Inflammatory macrophage treated with lipopolysaccharide for 4 hours (primary cell): ENCODE data around the gene LIFR.

Experiments used
- DNase-seq: peaks from one replicate; pipeline ENCODE4 v3.0.0-alpha.2; 2020

Gene LIFR

DNA sequence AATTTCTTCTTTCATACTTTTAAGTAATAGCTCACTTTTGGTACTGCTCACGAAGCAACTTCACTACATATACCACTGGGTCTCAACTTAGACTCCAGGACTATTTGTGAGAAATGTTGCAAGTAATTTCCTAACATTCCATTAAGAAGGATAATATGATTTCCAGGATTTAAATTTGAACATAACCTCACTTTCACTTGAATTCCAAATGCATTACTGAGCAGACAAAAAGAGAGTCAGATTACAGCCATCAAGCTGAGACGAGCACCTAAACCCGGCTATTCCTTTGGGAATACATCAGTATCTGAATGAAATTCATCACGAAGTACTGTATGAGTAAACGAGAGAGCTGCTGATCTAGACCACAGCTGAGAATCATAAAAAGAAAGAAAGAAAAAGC is 47.3 kb downstream of the LIFR start:
- no peak for DNase-seq

DNA sequence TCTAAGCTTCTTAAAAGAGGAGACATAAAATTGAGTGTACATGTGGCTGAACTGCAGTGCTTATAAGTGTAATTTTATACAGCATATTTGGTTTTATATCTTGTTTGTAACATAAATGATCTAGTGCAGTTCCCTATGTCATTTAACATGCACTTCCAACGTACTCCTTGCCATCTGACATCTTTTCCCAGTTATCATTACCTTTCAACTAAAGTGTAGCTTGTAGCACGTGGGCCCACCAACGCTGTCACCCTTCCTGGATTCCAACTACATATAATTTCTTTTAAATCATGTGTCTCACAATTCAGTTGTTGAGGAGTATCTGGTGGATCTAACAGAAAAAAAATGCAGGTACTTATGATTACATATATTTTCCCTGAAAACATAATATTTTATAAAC is 50.1 kb downstream of the LIFR start:
- DNase-seq = no peak

DNA sequence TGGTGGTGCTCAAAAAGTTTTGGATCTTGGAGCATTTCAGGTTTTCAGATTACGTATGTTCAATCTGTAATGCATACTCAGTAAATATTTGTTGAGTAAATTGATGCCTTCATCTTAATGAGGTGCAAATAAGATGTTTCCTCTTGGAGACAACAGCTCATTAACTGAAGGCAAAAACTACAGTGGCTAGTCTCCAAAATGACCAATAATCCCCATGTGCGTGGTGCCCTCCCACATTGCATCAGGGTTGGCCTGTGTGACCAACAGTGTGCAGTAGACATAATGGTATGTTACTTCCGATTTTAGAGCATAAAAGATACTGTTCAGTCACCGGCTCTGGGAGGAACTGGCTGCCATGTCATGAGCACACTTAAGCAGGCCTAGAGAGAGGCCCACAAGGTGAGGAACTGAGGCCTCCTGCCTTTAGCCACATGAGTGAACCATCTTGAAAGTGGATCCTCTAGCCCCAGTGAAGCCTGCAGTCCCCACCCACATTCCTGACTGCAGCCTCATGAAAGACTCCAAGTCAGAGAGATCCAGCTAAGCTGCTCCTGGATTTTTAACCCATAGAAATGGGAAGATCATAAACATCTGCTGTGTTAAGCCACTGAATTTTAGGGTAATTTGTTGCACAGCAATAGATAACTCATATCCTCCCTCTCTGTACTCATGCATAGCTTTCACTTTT is 55.7 kb downstream of the LIFR start:
- no peak for DNase-seq

DNA sequence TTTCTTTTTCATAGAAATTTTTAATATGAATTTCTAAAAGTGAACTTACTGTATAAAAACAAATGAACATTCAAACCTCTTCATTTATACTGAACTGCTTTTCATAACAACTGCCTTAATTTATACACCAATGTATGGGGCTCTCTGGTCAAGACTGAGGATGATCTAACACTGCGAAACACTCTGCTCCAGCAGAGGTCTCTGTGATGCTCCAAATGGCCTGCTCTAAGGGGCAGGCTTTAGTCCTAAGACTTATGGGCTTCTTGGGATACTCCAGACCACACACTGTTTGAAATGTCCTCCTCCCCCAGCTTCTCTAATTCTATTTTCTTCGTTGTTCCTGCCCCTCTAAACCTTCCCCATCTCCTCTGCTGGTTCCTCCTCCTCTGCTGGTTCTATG is 58.5 kb downstream of the LIFR start:
- no peak for DNase-seq

DNA sequence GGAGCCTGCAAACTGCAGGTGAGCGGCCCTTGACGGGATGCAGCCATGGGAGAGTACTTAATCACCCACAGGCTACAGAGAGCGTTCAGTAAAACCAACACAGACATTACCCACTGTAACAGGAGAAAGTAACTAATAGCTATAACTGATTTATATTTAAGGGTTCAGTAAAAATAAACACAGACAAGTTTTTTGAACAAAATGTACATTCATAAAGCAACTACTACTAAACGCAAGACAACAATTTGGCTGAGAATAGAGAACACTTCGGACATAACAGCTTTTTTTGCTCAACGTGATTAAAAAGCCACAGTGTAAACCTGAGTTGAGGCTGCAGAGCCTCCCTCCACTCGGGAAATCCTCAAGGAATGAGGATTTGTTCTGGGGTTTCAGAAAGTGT is 61.7 kb downstream of the LIFR start:
- DNase-seq = no peak

DNA sequence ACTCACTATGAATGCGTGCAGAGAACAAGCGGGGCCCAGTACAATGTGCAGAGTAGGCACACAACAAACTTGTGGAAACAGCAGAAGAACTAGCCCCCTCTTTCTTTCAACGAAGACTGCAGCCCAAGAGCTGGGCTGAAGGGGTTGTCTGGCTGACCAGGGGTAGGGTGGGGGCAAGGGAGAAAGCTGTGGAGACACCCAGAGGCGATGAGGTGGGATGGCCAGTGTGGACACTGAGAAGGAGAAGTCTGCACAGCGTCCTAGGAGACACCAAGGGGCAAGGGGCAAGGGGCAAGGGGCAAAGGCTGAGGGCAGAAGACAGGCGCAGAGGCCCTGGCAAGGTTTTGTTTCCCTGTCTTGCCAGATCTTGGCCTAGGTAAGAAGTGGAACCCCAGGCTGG is 62.3 kb downstream of the LIFR start:
- no peak for DNase-seq

DNA sequence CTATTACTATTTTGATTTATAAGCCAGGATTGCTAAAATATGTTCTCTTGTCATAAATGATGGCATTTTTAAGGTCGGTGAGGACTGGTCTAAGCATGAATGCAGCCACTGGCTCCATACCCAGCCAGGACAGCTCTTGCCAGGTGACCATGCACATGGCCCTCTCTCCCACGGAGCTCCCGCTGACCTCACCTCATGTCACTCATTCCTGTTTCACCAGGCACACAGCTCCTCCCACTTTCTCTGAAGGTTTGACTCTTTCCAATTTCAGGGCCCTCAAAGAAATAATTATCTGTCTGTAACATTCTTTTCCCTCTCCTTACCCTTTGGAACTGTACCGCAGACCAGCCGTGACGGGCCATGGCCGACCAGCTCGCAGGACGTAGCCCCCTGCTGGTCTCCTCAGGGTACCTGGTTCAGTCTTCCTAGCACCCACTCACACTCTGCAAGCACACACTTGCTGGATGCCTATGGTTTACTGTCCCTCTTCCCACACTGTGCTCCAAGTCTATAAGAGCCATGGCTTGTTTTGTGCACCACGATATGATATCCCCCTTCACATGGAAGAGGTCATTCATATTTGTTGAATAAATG is 72.5 kb downstream of the LIFR start:
- no peak for DNase-seq

DNA sequence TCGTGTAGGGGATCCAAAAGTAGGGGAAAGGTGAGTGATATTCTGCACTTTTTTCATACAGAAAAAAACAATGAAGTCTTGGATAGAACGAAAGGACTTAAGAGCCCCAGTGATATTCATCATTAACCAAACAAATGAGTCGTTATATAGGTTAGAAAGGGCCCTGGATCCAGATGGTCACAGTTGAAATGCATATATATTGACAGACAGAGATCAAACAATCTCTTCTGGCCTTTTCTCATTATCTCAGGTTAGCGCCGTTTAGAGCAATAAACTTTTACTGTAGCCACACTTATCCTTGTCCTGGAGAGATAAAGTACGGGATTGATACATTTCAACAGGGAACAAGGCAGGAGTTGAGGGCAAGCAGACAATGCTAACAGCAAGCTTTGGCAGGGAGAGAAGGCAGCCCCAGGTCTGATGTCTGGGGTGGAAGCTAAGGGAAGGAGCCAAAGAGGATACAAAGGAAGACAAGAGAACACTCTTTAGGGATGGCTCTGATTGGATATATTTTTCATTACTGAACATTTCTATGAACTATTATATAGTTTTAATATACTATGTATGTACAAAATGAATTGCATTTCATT is 77.0 kb downstream of the LIFR start:
- DNase-seq = no peak

DNA sequence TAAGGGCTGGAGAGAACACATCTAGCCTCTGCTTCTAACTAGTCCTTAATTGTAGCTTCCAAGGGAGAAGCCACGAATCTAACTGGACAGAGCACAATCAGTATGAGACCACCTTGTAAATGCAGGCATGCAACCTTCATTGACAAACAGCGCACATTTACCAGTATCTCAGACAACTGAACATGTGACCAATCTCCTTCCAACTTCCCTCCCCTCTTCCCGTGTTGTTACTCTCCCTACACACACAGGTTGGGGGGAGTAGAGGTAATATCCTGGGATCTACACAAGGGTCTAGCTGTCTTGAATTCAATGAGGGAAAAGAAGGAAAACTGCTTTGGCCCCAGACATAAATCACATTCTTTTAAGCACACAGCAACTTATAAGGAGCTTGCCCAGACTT is 77.6 kb downstream of the LIFR start:
- no peak for DNase-seq

DNA sequence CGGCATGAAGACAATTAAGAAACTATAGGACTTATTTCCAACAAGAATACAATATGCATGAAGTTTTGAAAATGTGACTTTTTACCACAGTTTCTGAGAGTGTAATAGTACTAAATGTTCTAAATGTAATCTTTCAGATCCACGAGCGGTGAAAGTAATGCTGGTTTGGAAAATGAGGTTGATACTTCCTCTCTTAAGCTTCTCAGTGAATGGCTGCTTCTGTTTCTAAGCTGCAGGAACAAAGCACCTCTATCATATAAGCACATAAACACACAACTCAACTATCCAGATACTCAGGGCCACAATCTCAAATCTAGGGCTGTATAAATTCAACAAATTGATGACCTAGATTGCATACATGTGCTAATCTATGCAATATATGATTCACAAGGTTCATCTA is 78.3 kb downstream of the LIFR start:
- DNase-seq = no peak

DNA sequence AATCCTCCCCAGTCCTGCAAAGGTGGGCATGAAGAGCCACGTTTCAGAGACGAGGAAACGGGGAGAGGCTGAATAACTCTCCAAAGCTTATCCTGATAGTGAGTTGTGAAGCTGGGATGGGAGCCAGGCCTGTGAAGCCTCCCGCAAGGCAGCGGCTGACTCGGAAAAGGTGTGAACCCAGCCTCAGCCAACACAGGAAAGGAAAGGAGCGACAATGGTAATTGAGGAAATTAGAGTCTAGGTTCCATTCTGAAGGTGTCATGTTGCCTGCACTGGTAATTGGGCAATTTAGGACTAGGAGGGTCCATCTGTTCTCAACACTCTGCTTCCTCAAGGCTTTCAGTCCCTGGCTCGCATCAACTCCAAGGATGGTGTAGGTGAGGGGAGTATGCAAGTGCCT is 83.4 kb downstream of the LIFR start:
- no peak for DNase-seq

DNA sequence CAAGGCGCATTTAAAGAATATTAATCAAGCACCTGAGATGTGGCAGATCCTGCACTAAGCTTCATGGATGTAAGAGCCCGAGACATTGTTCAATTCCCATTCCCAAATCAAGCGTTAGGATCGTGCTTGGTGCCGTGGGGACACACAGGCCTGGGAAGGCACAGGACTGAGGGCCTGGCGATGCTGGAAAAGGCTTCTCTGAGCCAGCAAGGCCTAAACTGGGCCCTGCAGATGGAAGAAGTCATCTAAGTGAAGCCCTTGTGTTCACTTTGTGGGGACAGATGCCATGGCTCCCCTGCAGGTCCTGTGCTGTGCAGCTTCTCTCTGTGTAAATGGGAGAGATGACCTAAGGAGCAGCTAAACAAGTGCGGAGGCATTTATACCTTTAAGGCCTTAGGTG is 83.9 kb downstream of the LIFR start:
- DNase-seq = no peak

DNA sequence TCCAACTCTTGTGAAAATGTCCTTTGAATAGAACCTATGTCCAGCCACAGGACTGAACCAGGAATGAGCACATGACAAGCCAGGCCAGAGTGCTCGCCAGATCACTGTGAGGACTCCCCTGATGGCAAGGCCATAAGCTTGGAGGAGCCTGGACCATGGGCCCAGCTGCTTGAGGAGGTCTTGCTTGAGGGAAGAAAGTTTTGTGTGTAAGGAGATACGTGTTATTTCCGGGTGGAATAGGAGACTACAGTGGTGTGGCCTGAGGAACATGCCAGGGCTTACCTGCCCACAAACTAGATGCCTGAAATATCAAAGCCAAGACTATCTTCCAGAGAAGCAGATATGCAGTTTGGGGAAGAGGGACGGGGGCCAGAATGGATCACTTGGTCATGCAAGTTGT is 84.7 kb downstream of the LIFR start:
- no peak for DNase-seq

DNA sequence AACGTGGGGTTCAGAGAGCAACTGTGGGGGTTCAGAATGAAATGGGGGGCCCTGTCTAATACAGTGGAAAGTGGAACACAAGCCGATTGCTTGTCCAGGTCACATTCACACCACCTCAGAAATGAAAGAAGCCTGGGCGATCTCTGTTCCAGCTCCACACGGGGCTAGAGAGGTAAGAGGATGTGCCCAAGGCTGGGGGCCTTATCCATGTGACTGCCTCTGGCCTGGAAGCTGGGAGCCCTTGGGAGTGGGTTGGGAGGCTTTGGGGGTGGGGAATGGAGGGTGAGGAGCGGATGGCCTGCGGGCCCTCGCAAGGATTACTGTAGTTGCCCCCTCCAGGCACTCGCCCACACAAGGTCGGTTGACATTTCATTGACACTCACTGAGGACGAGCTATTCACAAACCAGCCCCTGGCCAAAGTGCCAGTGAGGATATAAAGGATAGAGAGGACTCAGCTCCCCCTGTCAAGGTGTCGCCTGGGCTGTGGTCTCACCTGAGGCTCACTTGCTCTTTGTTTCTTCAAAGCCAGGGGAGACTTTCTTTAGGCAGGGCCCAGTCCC is 86.7 kb downstream of the LIFR start:
- no peak for DNase-seq

DNA sequence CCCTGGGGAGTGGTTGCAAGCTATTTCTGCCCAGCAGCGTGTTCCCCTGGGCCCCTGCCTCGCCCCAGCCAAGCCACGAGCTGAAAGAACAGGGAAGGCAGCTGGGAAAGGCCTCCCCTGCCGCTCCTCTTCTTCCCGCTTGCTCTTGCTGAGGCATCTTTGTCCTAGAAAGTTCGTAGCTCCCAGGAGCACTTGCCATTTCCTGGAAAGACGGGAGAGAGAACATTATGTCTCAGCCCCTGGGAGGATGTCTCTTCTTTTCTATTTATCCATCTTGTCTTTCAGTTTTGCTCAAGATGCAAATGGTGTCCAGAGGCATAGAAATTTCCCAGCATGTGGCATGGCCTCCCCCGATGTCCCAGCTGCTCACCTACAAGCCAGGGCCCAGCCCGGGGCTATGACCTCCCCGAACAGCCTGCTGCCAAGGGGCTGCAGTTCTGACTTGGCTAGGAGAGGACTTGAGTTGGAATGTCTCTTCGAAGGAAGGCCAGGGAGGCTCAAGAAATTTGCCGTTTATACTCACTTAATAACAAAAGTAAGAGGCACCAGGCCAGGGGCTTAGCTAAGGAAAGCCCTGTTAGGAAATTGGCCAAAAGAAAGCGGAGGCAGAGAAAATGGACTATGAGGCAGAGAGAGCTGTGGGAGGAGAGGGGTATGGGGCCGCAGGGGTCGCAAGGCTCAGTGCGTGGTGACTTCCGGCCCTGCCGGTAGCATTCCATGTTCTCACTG is 87.3 kb downstream of the LIFR start:
- DNase-seq = no peak

DNA sequence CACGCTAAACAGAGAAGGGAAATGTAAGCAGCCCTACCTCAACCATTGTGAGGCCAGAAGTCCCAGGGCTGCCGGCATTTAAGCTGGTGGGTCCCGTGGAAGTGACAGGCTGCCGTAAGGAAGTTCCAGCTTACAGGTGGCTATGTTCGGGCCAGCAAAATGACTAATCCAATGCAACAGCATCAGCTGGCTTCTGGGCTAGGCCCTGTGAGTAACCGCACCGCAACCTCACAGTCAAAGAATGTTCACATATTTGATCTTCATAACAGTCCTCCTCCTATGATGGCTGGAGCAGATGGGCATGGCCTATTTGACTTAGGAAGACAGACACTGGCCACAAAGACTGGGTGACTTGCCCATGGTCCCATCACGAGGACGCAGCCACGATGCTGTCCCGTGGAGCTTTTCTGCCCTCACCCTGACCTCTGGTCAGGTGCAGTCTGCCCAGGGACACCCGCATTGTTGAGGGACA is 88.2 kb downstream of the LIFR start:
- DNase-seq = no peak

DNA sequence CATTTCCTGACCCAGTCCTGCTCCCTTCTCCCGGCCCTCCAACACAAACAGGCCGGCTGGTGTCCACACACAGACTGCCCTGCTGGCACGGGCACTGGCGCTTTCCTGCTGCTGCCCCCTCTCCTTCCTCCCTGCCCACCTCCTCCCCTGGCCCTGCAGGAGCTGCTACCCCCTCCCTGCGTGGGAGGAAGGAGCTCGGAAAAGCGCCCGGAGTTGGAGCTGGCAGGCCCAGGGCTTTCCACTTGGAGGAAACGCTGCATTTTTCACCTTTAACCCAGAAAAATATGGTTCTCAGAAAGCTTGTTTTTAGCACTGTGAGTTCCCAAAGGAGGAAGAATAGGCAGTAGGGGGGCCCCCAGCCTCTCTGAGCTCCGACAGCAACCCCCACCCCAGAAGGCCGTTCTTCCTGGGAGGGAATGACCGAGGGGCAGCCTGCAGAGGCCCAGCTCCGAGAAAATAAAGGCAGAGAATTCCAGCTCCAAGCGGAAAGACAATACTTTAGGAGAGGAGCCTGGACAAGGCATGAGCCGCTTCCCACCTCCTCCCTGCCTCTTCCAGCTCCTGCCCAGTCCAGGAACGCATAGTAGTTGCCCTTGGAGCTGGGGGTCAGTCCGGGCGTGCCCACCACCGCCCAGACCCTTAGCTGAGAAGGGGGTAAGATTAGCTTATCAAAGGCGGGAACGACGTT is 88.9 kb downstream of the LIFR start:
- no peak for DNase-seq

DNA sequence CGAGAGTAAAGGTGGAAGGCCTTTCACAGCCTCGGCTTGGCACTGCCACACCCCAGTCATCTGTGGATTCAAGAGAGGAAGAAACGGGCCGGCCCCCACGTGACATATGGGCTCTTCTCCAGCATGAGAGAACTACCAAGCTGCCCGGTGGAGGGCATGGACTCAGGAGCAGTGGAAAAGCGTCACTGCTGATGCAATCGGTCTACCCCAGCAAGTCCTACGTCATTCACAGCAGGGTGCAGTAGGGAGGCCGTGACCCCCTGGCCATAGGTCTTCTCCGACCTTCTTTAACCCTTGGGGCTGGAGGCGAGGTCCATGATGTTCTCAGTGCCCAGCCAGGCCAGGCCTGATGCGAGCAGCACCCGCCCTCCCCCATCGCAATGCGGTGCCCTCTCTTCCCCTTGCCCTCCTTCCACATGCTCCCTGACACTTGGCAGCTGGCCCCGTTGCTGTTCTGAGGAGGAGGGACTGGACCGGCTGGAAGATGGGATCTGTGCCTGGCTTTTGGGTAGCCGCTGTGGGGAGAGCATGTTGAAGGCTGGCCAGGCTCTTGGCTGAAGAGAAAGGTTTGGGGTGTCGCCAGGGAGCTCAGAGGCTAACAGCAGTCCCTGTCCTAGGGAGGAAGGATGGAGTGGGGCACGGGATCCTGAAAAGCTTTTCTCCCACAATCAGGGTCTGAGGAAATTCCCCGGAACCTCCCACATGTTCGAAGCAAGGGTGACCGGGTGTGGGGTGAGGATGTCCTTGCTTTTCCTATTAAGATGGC is 89.8 kb downstream of the LIFR start:
- DNase-seq = no peak

DNA sequence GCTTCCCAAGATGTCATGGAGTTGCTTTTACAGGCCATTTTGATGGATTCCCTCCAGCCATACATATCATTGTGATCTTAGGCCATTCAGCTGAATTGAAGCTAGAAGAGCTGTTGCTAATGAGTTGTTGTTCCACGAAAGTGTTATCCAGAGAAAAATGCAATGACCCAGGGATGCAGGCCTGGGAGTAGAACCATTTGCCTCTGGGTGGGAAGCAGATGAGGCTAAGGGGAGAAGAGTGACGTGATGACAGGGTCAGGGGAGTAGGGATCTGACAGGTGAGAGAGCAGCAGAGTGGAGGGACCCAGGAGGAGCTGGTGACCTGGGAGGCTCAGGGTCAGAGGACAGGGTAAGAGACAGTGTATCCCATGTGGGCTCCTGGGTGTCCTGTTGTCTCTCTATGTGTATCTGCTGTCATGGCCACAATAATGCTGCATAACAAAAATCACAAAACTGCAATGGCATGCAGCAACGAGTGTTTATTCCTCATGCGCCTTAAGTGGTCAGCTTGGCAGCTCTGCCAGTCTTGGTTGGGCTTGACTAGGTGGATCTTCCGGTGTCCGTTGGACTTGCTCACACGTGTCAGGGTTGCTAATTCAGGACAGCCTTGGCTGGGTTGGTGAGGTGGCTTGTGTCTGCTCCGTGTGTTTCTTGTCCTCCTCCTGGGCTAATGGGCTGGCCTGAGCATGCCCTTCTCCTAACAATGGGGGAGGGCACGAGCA is 90.6 kb downstream of the LIFR start:
- no peak for DNase-seq

DNA sequence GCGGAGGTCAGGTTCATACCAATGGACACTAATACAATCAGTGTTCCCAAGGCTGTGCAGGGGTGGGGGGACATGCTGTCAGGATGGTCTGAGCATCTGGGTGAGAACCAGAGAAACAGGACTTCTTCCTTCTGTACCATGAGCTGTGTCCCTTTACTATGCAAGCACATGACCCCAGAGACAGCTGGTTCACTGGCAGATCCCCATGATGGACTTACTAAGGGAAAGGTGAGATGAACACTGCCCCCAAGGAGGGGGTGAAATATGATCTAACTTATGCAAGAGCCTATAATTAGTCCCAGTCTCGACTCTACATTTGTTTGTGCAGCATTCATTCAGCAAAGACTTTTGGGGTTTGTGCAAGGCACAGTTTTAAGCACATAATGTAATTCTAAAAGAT is 91.4 kb downstream of the LIFR start:
- DNase-seq = no peak
